ENCODE measurements around the gene KRT86. TPM values are rescaled to one million over a fixed set of nuclear protein-coding genes. Genes with fewer than 3 reads are reported as not detected.

Gene KRT86
- total and polyA plus RNA-seq, 2 experiments from 2014 or later: 0.16 TPM; not detected in 1

- H3K4me1 ChIP-seq (ENCODE audit: insufficient read depth): peaks cover 7% of the 10 kb centered on the region; the same call in 1 of the 2 replicates
- no peaks in the 10 kb centered on the region for H3K36me3 Mint-ChIP-seq (ENCODE audit: low read depth)
- no peak overlapping the region for H3K4me2 ChIP-seq
- peaks cover 6% of the 10 kb centered on the region for H3K27me3 Mint-ChIP-seq (ENCODE audit: insufficient read depth, low read depth, poor library complexity)
- no peak overlapping the region for H3K27ac ChIP-seq (ENCODE audit: low read depth)
- no peaks in the 10 kb centered on the region for H3K36me3 ChIP-seq (ENCODE audit: insufficient read depth)
- DNase-seq (ENCODE audit: low spot score): no peak
- H3F3A ChIP-seq (replicated peaks; ENCODE audit: low read depth): no peaks in the 10 kb centered on the region
- H3K27ac Mint-ChIP-seq: no peak overlapping the region
- no peaks in the 10 kb centered on the region for H3K79me2 ChIP-seq (replicated peaks; ENCODE audit: insufficient read depth)
- no peak overlapping the region for H3K4me3 Mint-ChIP-seq
- no peaks in the 10 kb centered on the region for H3K9me3 Mint-ChIP-seq
- H2AFZ ChIP-seq: no peak overlapping the region
- peaks cover 8% of the 10 kb centered on the region; the same call in 2 of the 3 replicates for H3K4me1 Mint-ChIP-seq
- no peaks in the 10 kb centered on the region for H3K27me3 ChIP-seq (ENCODE audit: insufficient read depth)
- H3K9me2 ChIP-seq (ENCODE audit: insufficient read depth): no peaks in the 10 kb centered on the region
- no peak overlapping the region for H3K4me3 ChIP-seq
- no peak for ATAC-seq
- no peaks in the 10 kb centered on the region for H4K20me1 ChIP-seq (replicated peaks; ENCODE audit: insufficient read depth)
- no peak for TF ChIP-seq CTCF (conservative IDR thresholded peaks at IDR 0.05; ENCODE audit: low read depth in 2 of 2)
- TF ChIP-seq, protein P1, sequence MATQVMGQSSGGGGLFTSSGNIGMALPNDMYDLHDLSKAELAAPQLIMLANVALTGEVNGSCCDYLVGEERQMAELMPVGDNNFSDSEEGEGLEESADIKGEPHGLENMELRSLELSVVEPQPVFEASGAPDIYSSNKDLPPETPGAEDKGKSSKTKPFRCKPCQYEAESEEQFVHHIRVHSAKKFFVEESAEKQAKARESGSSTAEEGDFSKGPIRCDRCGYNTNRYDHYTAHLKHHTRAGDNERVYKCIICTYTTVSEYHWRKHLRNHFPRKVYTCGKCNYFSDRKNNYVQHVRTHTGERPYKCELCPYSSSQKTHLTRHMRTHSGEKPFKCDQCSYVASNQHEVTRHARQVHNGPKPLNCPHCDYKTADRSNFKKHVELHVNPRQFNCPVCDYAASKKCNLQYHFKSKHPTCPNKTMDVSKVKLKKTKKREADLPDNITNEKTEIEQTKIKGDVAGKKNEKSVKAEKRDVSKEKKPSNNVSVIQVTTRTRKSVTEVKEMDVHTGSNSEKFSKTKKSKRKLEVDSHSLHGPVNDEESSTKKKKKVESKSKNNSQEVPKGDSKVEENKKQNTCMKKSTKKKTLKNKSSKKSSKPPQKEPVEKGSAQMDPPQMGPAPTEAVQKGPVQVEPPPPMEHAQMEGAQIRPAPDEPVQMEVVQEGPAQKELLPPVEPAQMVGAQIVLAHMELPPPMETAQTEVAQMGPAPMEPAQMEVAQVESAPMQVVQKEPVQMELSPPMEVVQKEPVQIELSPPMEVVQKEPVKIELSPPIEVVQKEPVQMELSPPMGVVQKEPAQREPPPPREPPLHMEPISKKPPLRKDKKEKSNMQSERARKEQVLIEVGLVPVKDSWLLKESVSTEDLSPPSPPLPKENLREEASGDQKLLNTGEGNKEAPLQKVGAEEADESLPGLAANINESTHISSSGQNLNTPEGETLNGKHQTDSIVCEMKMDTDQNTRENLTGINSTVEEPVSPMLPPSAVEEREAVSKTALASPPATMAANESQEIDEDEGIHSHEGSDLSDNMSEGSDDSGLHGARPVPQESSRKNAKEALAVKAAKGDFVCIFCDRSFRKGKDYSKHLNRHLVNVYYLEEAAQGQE (IDR thresholded peaks at IDR 0.05; ENCODE audit: unreplicated experiment): no peak
- no peak for TF ChIP-seq ZNF114 (CRISPR knock-in tag; IDR thresholded peaks at IDR 0.05)
- TF ChIP-seq JUNB (IDR thresholded peaks at IDR 0.05; ENCODE audit: unreplicated experiment): no peak
- TF ChIP-seq POLR2AphosphoS5 (IDR thresholded peaks at IDR 0.05; ENCODE audit: low read depth): no peak
- TF ChIP-seq EZH2phosphoT487 (IDR thresholded peaks at IDR 0.05; ENCODE audit: unreplicated experiment): no peak
- TF ChIP-seq ZNF331 (CRISPR knock-in tag; IDR thresholded peaks at IDR 0.05; ENCODE audit: low read depth): no peak
- TF ChIP-seq NANOG (IDR thresholded peaks at IDR 0.05; ENCODE audit: borderline replicate concordance): no peak
- TF ChIP-seq, protein P2, sequence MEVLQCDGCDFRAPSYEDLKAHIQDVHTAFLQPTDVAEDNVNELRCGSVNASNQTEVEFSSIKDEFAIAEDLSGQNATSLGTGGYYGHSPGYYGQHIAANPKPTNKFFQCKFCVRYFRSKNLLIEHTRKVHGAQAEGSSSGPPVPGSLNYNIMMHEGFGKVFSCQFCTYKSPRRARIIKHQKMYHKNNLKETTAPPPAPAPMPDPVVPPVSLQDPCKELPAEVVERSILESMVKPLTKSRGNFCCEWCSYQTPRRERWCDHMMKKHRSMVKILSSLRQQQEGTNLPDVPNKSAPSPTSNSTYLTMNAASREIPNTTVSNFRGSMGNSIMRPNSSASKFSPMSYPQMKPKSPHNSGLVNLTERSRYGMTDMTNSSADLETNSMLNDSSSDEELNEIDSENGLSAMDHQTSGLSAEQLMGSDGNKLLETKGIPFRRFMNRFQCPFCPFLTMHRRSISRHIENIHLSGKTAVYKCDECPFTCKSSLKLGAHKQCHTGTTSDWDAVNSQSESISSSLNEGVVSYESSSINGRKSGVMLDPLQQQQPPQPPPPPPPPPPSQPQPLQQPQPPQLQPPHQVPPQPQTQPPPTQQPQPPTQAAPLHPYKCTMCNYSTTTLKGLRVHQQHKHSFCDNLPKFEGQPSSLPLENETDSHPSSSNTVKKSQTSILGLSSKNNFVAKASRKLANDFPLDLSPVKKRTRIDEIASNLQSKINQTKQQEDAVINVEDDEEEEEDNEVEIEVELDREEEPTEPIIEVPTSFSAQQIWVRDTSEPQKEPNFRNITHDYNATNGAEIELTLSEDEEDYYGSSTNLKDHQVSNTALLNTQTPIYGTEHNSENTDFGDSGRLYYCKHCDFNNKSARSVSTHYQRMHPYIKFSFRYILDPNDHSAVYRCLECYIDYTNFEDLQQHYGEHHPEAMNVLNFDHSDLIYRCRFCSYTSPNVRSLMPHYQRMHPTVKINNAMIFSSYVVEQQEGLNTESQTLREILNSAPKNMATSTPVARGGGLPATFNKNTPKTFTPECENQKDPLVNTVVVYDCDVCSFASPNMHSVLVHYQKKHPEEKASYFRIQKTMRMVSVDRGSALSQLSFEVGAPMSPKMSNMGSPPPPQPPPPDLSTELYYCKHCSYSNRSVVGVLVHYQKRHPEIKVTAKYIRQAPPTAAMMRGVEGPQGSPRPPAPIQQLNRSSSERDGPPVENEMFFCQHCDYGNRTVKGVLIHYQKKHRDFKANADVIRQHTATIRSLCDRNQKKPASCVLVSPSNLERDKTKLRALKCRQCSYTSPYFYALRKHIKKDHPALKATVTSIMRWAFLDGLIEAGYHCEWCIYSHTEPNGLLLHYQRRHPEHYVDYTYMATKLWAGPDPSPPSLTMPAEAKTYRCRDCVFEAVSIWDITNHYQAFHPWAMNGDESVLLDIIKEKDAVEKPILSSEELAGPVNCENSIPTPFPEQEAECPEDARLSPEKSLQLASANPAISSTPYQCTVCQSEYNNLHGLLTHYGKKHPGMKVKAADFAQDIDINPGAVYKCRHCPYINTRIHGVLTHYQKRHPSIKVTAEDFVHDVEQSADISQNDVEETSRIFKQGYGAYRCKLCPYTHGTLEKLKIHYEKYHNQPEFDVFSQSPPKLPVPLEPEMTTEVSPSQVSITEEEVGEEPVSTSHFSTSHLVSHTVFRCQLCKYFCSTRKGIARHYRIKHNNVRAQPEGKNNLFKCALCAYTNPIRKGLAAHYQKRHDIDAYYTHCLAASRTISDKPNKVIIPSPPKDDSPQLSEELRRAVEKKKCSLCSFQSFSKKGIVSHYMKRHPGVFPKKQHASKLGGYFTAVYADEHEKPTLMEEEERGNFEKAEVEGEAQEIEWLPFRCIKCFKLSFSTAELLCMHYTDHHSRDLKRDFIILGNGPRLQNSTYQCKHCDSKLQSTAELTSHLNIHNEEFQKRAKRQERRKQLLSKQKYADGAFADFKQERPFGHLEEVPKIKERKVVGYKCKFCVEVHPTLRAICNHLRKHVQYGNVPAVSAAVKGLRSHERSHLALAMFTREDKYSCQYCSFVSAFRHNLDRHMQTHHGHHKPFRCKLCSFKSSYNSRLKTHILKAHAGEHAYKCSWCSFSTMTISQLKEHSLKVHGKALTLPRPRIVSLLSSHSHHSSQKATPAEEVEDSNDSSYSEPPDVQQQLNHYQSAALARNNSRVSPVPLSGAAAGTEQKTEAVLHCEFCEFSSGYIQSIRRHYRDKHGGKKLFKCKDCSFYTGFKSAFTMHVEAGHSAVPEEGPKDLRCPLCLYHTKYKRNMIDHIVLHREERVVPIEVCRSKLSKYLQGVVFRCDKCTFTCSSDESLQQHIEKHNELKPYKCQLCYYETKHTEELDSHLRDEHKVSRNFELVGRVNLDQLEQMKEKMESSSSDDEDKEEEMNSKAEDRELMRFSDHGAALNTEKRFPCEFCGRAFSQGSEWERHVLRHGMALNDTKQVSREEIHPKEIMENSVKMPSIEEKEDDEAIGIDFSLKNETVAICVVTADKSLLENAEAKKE (CRISPR knock-in tag; IDR thresholded peaks at IDR 0.05): no peak
- no peak for TF ChIP-seq STAT1 (IDR thresholded peaks at IDR 0.05; ENCODE audit: unreplicated experiment)
- no peak for TF ChIP-seq ETS1 (IDR thresholded peaks at IDR 0.05)
- TF ChIP-seq EZH2 (IDR thresholded peaks at IDR 0.05; ENCODE audit: low read depth, unreplicated experiment): no peak
Measured at GRCh38 chr12:52337054-52337453, 62.6 kb downstream of the KRT86 start.
